Endothelial cell of umbilical vein (primary cell): Measurements from ENCODE around the gene CAPN7. TPM values are rescaled to one million over a fixed set of nuclear protein-coding genes. Genes with fewer than 3 reads are reported as not detected.
A peak's percentile ranks its signal among the peaks of the same experiment; 100 is the strongest.

Source experiments
- BruUV-seq: library from RNA; stranded (reverse); fragments of 400-500 nt; replicated peaks from 2 replicates; lab custom pipeline; 2021; lab: Mats Ljungman, UMichigan
- CTCF ChIA-PET: fragments of 300-600, 350-600 bp; sonication (Branson Sonifier 250); formaldehyde crosslinking; loops from one replicate; lab custom pipeline; 2021; ENCODE audit warnings: antibody characterized with exemption, inconsistent platforms; lab: Charles Lee
- POLR2A ChIA-PET: fragments of 300-600, 350-600 bp; sonication (Branson Sonifier 250); formaldehyde crosslinking; loops from one replicate; lab custom pipeline; 2021; ENCODE audit warnings: antibody characterized with exemption, inconsistent platforms; lab: Charles Lee
- DNase-seq: peaks from one replicate; pipeline ENCODE4 v3.0.0-alpha.2; 2011; ENCODE audit warnings: low read depth, low spot score
- FAIRE-seq: peaks from 2 replicates; lab custom pipeline; 2011; peaks lifted over from hg19 to GRCh38; lab: Jason Lieb, UNC
- H2AFZ ChIP-seq: 2 replicates; pipeline ENCODE4 v1.6.0; 2012; ENCODE audit warnings: low read depth, low read length, control low read depth, inconsistent platforms
- H3K27ac ChIP-seq: 2 replicates; pipeline ENCODE4 v1.5.1; 2011; ENCODE audit warnings: low read depth, mild to moderate bottlenecking, control low read depth, low read length, moderate library complexity; ENCODE audit not compliant: insufficient read depth
- H3K27me3 ChIP-seq, 2 experiments: 2 replicates each; pipeline versions ENCODE4 v1.6.0 to v1.6.1; 2011; ENCODE audit warnings: low read length in 2 of 2, mixed read lengths in 1 of 2; ENCODE audit not compliant: control insufficient read depth in 2 of 2, insufficient read depth in 2 of 2
- H3K36me3 ChIP-seq, 2 experiments: 2 replicates in 1 of 2; 3 replicates in 1 of 2; pipeline ENCODE4 v1.5.1; 2011; ENCODE audit warnings: low read length in 2 of 2, mild to moderate bottlenecking in 1 of 2, moderate library complexity in 1 of 2; ENCODE audit not compliant: control insufficient read depth in 2 of 2, insufficient read depth in 2 of 2; ENCODE audit errors: extremely low read depth in 1 of 2
- H3K4me1 ChIP-seq: 3 replicates; pipeline ENCODE4 v1.5.1; 2011; ENCODE audit warnings: mild to moderate bottlenecking, low read length; ENCODE audit not compliant: control insufficient read depth, insufficient read depth; ENCODE audit errors: extremely low read depth
- H3K4me2 ChIP-seq: 2 replicates; pipeline ENCODE4 v1.6.1; 2011; ENCODE audit warnings: low read length, control low read depth, mixed read lengths; ENCODE audit not compliant: insufficient read depth
- H3K4me3 ChIP-seq, 3 experiments: fragments of 200-600 bp in 1 of 3; sonication (generic), shearing (Covaris generic) in 1 of 3; replicated peaks in 1 of 3; 2 replicates each; pipeline ENCODE4 v1.5.1; 2011 to 2016; ENCODE audit warnings: control low read depth in 3 of 3, low read length in 3 of 3, mild to moderate bottlenecking in 2 of 3, inconsistent platforms in 1 of 3, low read depth in 1 of 3, moderate library complexity in 1 of 3; ENCODE audit not compliant: insufficient read depth in 1 of 3
- H3K79me2 ChIP-seq: 2 replicates; pipeline ENCODE4 v1.6.0; 2012; ENCODE audit warnings: low read length, inconsistent platforms; ENCODE audit not compliant: control insufficient read depth, insufficient read depth
- H3K9ac ChIP-seq: replicated peaks from 2 replicates; pipeline ENCODE3; 2011; ENCODE audit warnings: low read length, control low read depth; ENCODE audit not compliant: insufficient read depth; ENCODE audit errors: extremely low read depth
- H3K9me1 ChIP-seq: replicated peaks from 3 replicates; pipeline ENCODE4 v1.6.0; 2011; ENCODE audit warnings: mild to moderate bottlenecking, low read length; ENCODE audit not compliant: control insufficient read depth, insufficient read depth; ENCODE audit errors: extremely low read depth
- H3K9me3 ChIP-seq: replicated peaks from 2 replicates; pipeline ENCODE4 v1.5.1; 2012; ENCODE audit warnings: low read length, inconsistent platforms; ENCODE audit not compliant: control insufficient read depth, insufficient read depth
- H4K20me1 ChIP-seq: replicated peaks from 2 replicates; pipeline ENCODE3; 2011; ENCODE audit warnings: mild to moderate bottlenecking, low read length; ENCODE audit not compliant: control insufficient read depth, insufficient read depth; ENCODE audit errors: extremely low read depth
- EZH2 ChIP-seq: IDR thresholded peaks from 2 replicates; pipeline ENCODE4 v1.6.1; 2012; ENCODE audit warnings: borderline replicate concordance, low read depth, mild to moderate bottlenecking, moderate library complexity, low read length, inconsistent platforms; ENCODE audit not compliant: severe bottlenecking
- FOS ChIP-seq: IDR thresholded peaks from 2 replicates; pipeline ENCODE4 v1.6.1; 2011; ENCODE audit warnings: mild to moderate bottlenecking, low read length, moderate library complexity, borderline replicate concordance; ENCODE audit not compliant: insufficient read depth
- GATA2 ChIP-seq: IDR thresholded peaks from 2 replicates; pipeline ENCODE4 v1.7.0; 2011; ENCODE audit warnings: low read depth, mild to moderate bottlenecking, moderate library complexity, mixed read lengths, low read length; ENCODE audit not compliant: insufficient read length, insufficient read depth
- JUN ChIP-seq: IDR thresholded peaks from 2 replicates; pipeline ENCODE4 v1.6.1; 2011; ENCODE audit warnings: borderline replicate concordance, low read depth; ENCODE audit not compliant: insufficient read length, insufficient read depth
- POLR2AphosphoS5 ChIP-seq: IDR thresholded peaks from 2 replicates; pipeline ENCODE4 v1.6.1; 2012; ENCODE audit warnings: low read depth, mild to moderate bottlenecking, control low read depth, low read length, moderate library complexity; ENCODE audit not compliant: insufficient read depth
- dilution Hi-C: fragments of 300-500 bp; cut with MboI; formaldehyde crosslinking; loops from one replicate; pipeline ENCODE4 v1.15.0; 2019; ENCODE audit warnings: low sequenced_read_pairs; ENCODE audit not compliant: extremely low pct_ligation_motif_present
- intact Hi-C: fragments of 100-400 bp; cut with micrococcal nuclease; formaldehyde crosslinking; loops from one replicate; pipeline ENCODE4 v1.10.0; 2022
- polyA plus RNA-seq, 4 experiments: library from polyadenylated mRNA; depleted of rRNA in 3 of 4; stranded (reverse) in 3 of 4; unstranded in 1 of 4; fragments of >200 nt; gene quantifications; 2 replicates each; pipeline versions ENCODE4 v1.2.1 to v1.2.3, GENCODE V29; 2011 to 2012; ENCODE audit warnings: missing spikeins in 1 of 4
- total RNA-seq: library from RNA; stranded (reverse); gene quantifications from 2 replicates; pipeline ENCODE4 v1.2.3, GENCODE V29; 2021
- TF ChIP-seq, protein P1 (sequence below): IDR thresholded peaks from 2 replicates; pipeline ENCODE4 v1.6.1; 2011; ENCODE audit not compliant: insufficient read depth, insufficient read length

Gene CAPN7
- total and polyA plus RNA-seq, 2 donors (not counting 3 experiments of a cell fraction or from before 2014, with no cell fraction given), result 13.2 to 32.7 TPM

DNA sequence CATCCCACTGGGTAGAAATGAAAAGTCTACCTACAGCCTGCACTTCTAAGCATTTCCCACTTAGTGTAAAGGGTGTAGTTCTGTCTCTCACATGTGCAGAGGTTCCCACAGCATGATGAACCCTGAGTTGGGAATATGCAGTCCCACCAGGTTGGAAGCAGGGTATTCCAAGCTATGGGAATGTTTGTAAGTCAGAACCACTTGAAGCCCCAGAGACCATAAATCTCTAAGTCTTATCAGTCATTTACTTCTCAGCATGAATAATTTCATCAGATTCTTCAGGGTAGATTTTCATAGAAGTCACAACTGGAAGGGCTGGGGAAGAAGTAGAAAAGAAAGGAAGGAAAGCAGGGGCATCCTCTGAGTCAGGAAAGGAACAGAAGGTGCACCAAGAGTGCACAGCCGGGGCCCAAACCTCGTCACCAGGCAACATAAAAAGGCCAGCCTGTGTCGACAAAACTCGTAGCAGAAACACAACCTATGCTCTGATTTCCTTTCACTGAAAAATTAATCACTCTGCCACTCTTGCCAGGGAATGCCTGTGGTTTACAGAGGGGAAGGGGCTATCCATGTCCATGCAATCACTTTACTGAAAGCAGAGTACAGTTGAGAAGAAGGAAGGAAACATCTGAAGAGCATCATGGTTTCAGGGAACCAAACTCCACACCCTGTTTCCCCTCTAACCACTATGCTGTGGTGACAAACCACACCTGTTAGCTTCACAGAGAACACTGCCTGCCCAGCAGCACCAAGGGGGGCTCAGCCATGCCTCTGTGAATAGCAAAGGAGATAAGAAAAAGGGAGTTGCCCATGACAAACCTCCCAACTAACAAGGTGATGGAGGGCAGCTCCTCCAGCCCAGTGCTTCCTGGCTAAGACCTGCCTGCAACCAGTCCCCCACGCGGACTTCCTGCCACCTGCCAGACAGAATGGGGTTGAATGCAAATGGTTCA is 85.8 kb downstream of the CAPN7 start:
- peak overlapping the region; percentile 36 for H3K9ac ChIP-seq
- H3K4me3 ChIP-seq, result no peak overlapping the region
- no peaks in the 10 kb centered on the region for H3K9me1 ChIP-seq
- intact Hi-C loops (loop anchor here (1.0 to 10.0 kb wide), 2 partner anchors 8 to 343 kb away; no protein-coding TSS in a partner anchor), dilution Hi-C loops (no loop called here)
- peaks cover 68% of the 10 kb centered on the region for H3K79me2 ChIP-seq
- no peaks in the 10 kb centered on the region for H3K27me3 ChIP-seq
- H3K36me3 ChIP-seq, result no peaks in the 10 kb centered on the region
- no peaks in the 10 kb centered on the region for H4K20me1 ChIP-seq
- POLR2A ChIA-PET, result no interaction called here
- no peaks in the 10 kb centered on the region for H3K9me3 ChIP-seq
- peak; percentile 77 for DNase-seq
- no peak overlapping the region for H2AFZ ChIP-seq
- CTCF ChIA-PET, result interaction anchor here (1.0 to 3.9 kb wide), 9 partner anchors 8 to 113 kb away, joined by 3 to 16 read pairs (median 5); partner anchors contain the start of gene SH3BP5
- H3K27ac ChIP-seq, result peak overlapping the region; percentile 85
- H3K4me2 ChIP-seq, result peak overlapping the region; percentile 39
- TSS peak; percentile 9 for BruUV-seq
- peaks cover 51% of the 10 kb centered on the region for H3K4me1 ChIP-seq
- FAIRE-seq, result peak; percentile 62
- TF ChIP-seq FOS, result peak; percentile 81
- TF ChIP-seq, protein P1, sequence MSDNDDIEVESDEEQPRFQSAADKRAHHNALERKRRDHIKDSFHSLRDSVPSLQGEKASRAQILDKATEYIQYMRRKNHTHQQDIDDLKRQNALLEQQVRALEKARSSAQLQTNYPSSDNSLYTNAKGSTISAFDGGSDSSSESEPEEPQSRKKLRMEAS, result no peak
- peak; percentile 32 for TF ChIP-seq JUN
- TF ChIP-seq GATA2, result peak; percentile 80
- peak; percentile 59 for TF ChIP-seq POLR2AphosphoS5
- TF ChIP-seq EZH2, result no peak
